Measurements from ENCODE around the gene CSTB. TPM values are rescaled to one million over a fixed set of nuclear protein-coding genes. Genes with fewer than 3 reads are reported as not detected.
"Not testable (repeated sequence)": the region's sequence is repeated elsewhere in the genome, so short reads cannot be mapped to it uniquely, and the experiment has no call there.

Gene CSTB
- polyA plus RNA-seq (ENCODE audit: insufficient read length in 3 of 3) = 10 to 100 TPM; 44.0 to 64.3 (median 47.1) TPM

GRCh38 chr21:43775795-43776430, at the start of gene CSTB:
CSTB (minus strand) TSS chr21:43776308; CDS start chr21:43776269, 39 bp downstream.
- peak; percentile 25 to 65 (median 47) for DNase-seq (ENCODE audit: low read depth in 3 of 3, low spot score in 2 of 3)

GRCh38 chr21:43825242-43825935, 49.3 kb upstream of the CSTB start:
- no peak for DNase-seq (ENCODE audit: low read depth in 3 of 3, low spot score in 2 of 3)

GRCh38 chr21:43824333-43825241, 48.5 kb upstream of the CSTB start:
- DNase-seq (ENCODE audit: low read depth in 3 of 3, low spot score in 2 of 3) = no peak

- DNase-seq (ENCODE audit: low read depth in 3 of 3, low spot score in 2 of 3) = not testable (repeated sequence)
Observed at GRCh38 chr21:43822741-43823140, 46.6 kb upstream of the CSTB start.

GRCh38 chr21:43822166-43822565, 46.1 kb upstream of the CSTB start:
- DNase-seq (ENCODE audit: low read depth in 3 of 3, low spot score in 2 of 3) = not testable (repeated sequence)

GRCh38 chr21:43820466-43820865, 44.4 kb upstream of the CSTB start:
- no peak for DNase-seq (ENCODE audit: low read depth in 3 of 3, low spot score in 2 of 3)

- DNase-seq (ENCODE audit: low read depth in 3 of 3, low spot score in 2 of 3) = no peak
Observed at GRCh38 chr21:43819511-43820405, 43.6 kb upstream of the CSTB start.

- no peak for DNase-seq (ENCODE audit: low read depth in 3 of 3, low spot score in 2 of 3)
Observed at GRCh38 chr21:43818685-43819084, 42.6 kb upstream of the CSTB start.

GRCh38 chr21:43817157-43818086, 41.3 kb upstream of the CSTB start:
- DNase-seq (ENCODE audit: low read depth in 3 of 3, low spot score in 2 of 3) = no peak

- no peak for DNase-seq (ENCODE audit: low read depth in 3 of 3, low spot score in 2 of 3)
Observed at GRCh38 chr21:43816611-43817071, 40.5 kb upstream of the CSTB start.

- no peak for DNase-seq (ENCODE audit: low read depth in 3 of 3, low spot score in 2 of 3)
Observed at GRCh38 chr21:43815991-43816390, 39.9 kb upstream of the CSTB start.

GRCh38 chr21:43815107-43815613, 39.1 kb upstream of the CSTB start:
- no peak for DNase-seq (ENCODE audit: low read depth in 3 of 3, low spot score in 2 of 3)

GRCh38 chr21:43814215-43815106, 38.4 kb upstream of the CSTB start:
- no peak for DNase-seq (ENCODE audit: low read depth in 3 of 3, low spot score in 2 of 3)

GRCh38 chr21:43813656-43813980, 37.5 kb upstream of the CSTB start:
- DNase-seq (ENCODE audit: low read depth in 3 of 3, low spot score in 2 of 3) = no peak

GRCh38 chr21:43812957-43813655, 37.0 kb upstream of the CSTB start:
- no peak for DNase-seq (ENCODE audit: low read depth in 3 of 3, low spot score in 2 of 3)

- DNase-seq (ENCODE audit: low read depth in 3 of 3, low spot score in 2 of 3) = no peak
Observed at GRCh38 chr21:43812139-43812821, 36.2 kb upstream of the CSTB start.

All from right renal cortex interstitium (tissue), 3 donors.